NCI-H2171 treated with DMSO at 0.1 percent for 48 hours (cell line): Measurements from ENCODE around the gene GNAI2.
"Not testable (repeated sequence)": the region's sequence is repeated elsewhere in the genome, so short reads cannot be mapped to it uniquely, and the experiment has no call there.

Experiments
- DNase-seq: peaks from one replicate; lab custom pipeline; 2025; lab: John Stamatoyannopoulos, UW

The GNAI2 gene

GRCh38 chr3:50278123-50278879 is 42.3 kb downstream of the GNAI2 start:
- no peak for DNase-seq

- DNase-seq = no peak
Observed at GRCh38 chr3:50278880-50279224, 42.8 kb downstream of the GNAI2 start, which contains the start of gene LSMEM2. LSMEM2 (plus strand) TSS chr3:50279087; CDS start chr3:50279114, 27 bp downstream.

- no peak for DNase-seq
Observed at GRCh38 chr3:50279255-50280016, 43.4 kb downstream of the GNAI2 start.

GRCh38 chr3:50284121-50284520 is 48.1 kb downstream of the GNAI2 start:
- DNase-seq = not testable (repeated sequence)

- DNase-seq = no peak
Observed at GRCh38 chr3:50286322-50287227, 50.6 kb downstream of the GNAI2 start.

GRCh38 chr3:50287262-50287661 is 51.3 kb downstream of the GNAI2 start:
- DNase-seq = no peak

GRCh38 chr3:50288387-50289007 is 52.5 kb downstream of the GNAI2 start:
- no peak for DNase-seq

GRCh38 chr3:50289130-50289529 is 53.1 kb downstream of the GNAI2 start:
- DNase-seq = no peak

GRCh38 chr3:50290161-50290641 is 54.2 kb downstream of the GNAI2 start:
- no peak for DNase-seq

- peak; percentile 90 for DNase-seq
Observed at GRCh38 chr3:50292159-50293078, 56.4 kb downstream of the GNAI2 start, which contains the start of gene IFRD2. IFRD2 (minus strand) TSS chr3:50292429; CDS start chr3:50292274, 155 bp downstream.

GRCh38 chr3:50293079-50293801 is 57.2 kb downstream of the GNAI2 start:
- DNase-seq = no peak

GRCh38 chr3:50294089-50294488 is 58.1 kb downstream of the GNAI2 start:
- no peak for DNase-seq

GRCh38 chr3:50294492-50295403 is 58.7 kb downstream of the GNAI2 start:
- no peak for DNase-seq

- no peak for DNase-seq
Observed at GRCh38 chr3:50295553-50296431, 59.8 kb downstream of the GNAI2 start.

GRCh38 chr3:50296721-50297383 is 60.8 kb downstream of the GNAI2 start:
- DNase-seq = no peak

- no peak for DNase-seq
Observed at GRCh38 chr3:50297384-50297775, 61.4 kb downstream of the GNAI2 start.
